ENCODE results near the gene DDX52.
"Not testable (repeated sequence)": the region's sequence is repeated elsewhere in the genome, so short reads cannot be mapped to it uniquely, and the experiment has no call there.

Gene DDX52

GRCh38 chr17:37637956-37638355 lies 5.3 kb downstream of the DDX52 start:
- H3K4me3 ChIP-seq (ENCODE audit: low read depth, low read length): no peak overlapping the region
- no peak for TF ChIP-seq CTCF (conservative IDR thresholded peaks at IDR 0.05; ENCODE audit: low read depth, low read length)
- no peak for DNase-seq (ENCODE audit: low read depth)

DNA sequence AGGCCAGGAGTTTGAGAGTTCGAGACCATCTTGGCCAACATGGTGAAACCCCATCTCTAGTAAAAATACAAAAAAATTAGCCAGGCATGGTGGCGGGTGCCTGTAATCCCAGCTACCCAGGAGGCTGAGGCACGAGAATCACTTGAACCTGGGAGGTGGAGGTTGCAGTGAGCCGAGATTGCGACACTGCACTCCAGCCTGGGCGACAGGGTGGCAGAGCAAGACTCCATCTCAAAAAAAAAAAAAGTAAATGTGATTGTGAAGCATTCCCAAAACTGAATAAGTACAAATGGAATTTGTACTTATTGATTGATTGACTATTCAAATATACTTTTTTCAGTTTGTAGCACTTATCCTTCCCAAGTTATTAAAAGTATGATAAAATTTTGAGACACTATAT lies 26.8 kb downstream of the DDX52 start:
- DNase-seq (ENCODE audit: low read depth); H3K4me3 ChIP-seq (ENCODE audit: low read depth, low read length): not testable (repeated sequence)

DNA sequence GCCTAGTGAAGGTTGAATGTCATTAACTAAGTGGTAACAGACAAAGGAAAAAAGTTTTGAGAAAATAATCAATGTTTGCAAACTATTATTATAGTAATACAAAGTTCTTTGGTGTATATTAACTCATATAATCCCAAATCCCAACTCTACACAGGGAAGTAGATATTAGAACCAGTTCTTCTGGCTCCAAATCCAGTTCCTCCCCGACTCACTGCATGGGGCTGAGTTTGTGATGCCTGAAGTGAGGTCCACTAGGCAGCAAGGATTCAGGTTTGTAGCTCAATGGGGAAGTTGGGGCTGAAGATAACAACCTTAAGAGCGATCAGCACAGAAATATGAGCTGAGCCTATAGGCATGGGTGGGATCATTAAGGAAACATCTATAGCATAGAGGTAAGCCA lies 28.4 kb downstream of the DDX52 start:
- TF ChIP-seq CTCF (conservative IDR thresholded peaks at IDR 0.05; ENCODE audit: low read depth, low read length): no peak

DNA sequence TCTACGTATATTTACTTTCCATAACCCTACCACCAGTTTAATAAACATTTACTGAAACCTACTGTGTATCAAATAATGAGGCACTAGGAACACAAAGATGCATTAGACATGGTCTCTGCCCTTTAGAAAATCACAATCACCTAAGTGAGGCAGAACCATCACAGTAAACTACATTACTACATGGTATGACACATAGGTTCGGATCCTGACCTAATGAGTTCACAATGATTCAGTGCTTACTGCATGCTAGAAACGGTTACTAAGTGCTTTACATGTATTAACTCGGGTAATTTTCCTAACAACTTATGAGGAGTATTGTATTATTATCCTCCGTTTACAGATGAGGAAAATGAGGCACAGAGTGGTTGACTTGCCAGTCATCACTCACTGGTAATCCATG lies 28.9 kb downstream of the DDX52 start:
- no peak overlapping the region for H3K4me3 ChIP-seq (ENCODE audit: low read depth, low read length)
- no peak for TF ChIP-seq CTCF (conservative IDR thresholded peaks at IDR 0.05; ENCODE audit: low read depth, low read length)
- DNase-seq (ENCODE audit: low read depth): peak; percentile 77

More for the DNA sequence above, 28.4 kb downstream of the DDX52 start:
- DNase-seq (ENCODE audit: low read depth): no peak
- no peak overlapping the region for H3K4me3 ChIP-seq (ENCODE audit: low read depth, low read length)

DNA sequence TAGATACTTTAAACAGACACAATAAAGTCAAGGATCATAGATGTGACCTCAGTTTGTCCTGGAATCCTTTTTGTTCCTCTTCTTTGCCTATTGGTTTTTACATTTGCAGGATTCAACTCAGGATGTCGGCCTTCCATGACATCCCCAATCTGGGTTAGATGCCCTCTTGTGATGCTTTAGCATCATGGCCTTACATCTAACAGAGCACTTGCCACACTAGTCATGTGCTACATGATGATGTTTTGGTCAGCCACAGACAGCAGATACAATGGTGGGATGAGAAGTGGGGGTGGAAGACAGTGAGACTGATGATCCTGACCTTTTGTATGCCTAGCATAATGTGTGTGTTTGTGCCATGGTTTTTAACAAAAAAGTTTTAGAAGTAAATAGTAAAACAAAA lies 32.3 kb downstream of the DDX52 start:
- no peak for DNase-seq (ENCODE audit: low read depth)

DNA sequence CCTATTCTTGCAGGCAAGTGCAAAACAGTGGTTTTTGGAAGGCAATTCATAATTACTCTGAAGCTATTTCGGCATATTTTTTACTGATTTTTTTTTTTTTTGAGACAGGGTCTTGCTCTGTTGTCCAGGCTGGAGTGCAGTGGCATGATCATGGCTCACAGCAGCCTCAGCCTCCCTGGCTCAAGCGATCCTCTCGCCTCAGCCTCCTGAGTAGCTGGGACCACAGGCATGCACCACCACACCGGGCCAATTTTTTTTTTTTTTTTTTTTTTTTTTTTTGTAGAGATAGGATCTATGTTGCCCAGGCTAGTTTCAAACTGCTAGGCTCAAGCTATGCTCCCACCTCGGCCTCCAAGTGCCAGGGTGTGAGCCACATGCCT lies 33.2 kb downstream of the DDX52 start:
- DNase-seq (ENCODE audit: low read depth); H3K4me3 ChIP-seq (ENCODE audit: low read depth, low read length): not testable (repeated sequence)

More for the DNA sequence above, 32.3 kb downstream of the DDX52 start:
- H3K4me3 ChIP-seq (ENCODE audit: low read depth, low read length): no peak overlapping the region
- TF ChIP-seq CTCF (conservative IDR thresholded peaks at IDR 0.05; ENCODE audit: low read depth, low read length): no peak

DNA sequence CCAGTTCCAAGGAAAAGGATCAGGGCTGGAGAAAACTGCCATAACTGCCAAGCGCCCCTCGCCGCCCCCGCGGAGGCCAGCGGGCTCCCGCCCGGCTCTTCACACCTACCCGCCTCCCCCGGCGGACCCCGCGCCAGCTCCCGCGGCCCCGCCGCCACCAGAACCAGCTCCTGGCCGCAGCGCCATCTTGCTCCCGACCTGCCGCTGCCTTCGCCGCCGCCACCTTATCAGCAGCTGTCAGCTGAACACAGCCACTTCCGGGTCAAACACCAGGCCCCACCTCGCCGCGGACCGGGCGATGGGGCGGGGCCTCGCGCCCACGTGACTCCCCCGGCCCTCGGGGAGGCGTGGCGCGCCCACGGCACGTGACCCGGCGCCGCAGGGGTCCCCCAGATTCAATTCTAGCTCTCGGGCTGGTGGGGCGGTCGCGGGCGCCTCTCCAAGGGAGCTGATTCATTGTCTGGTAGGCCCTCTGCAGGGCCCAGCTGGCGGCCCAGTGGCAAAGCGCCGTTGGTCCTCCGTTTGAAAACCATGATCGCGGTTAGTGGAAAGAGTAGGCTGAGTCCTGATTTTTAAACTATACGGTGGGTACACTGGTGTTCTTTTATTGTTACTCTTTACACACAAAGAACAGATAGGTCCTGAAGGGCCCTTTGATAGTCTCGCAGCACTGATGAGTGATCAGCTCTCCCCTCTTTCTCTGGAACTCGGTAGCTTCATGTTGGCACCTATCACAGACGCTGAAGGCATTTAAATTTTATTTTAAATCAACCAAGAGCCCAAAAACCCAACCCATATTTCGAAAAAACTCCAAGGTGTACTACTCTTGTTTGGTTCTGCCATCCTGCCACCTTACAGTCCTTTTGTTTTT lies 33.8 kb downstream of the DDX52 start, which contains the start of gene SYNRG:
Gene SYNRG, minus strand, starts transcription at position 249 of the 871 bp plus-strand sequence. Its CDS starts 63 bp downstream, at position 186.
- DNase-seq (ENCODE audit: low read depth): peak; percentile 98
- H3K4me3 ChIP-seq (ENCODE audit: low read depth, low read length): peak within 1 kb of the TSS; percentile 92
- TF ChIP-seq CTCF (conservative IDR thresholded peaks at IDR 0.05; ENCODE audit: low read depth, low read length): peak; percentile 52

Data from choroid plexus epithelial cell (primary cell).